ENCODE data around the gene GPR3.

Gene GPR3

GRCh38 chr1:27392096-27392777, at the start of gene GPR3:
Gene GPR3, plus strand, starts transcription at chr1:27392622. Its CDS starts 1,177 bp downstream, at chr1:27393799.
- peak; percentile 80 for DNase-seq

DNA sequence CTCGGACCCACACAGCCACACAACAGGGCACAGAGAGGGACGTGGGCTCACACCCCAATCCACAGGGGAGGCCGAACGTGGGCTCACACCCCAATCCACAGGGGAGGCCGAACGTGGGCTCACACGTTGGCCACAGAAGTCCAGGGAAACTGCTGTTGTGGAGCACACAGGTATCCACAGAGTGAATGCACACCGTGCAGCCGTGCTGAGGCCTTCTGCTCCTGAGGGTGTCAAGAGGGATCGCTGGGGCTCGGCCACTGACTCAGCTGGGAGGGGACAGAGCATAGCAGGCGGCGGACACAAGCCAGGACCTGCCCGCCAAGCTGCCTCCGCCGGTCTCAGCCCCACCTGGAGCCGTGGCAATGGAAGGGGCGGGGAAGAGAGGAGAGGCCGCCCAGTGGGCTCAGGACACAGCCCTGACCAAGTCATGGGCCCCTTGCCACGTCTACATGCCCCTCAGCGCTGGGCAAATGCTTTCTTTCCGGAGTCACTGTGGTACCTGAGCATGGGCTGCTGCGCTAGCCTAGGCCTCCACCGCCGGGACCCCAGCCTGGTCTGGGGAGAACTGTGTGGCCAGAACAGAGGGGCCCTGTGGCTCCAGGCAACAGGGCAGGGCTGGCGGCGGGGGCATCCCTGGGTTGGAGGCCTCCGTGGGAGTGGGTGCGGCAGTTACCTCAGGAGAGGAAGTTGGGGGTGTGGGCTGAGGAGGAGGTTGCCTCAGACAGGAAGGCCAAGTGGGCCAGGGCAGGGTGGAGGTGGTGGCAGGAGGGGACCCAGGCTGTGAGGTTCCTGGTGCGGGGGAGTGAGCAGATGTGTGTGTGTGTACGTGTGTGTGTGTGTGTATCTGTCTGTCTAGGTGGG, 49.4 kb upstream of the GPR3 start:
- no peak for DNase-seq

DNA sequence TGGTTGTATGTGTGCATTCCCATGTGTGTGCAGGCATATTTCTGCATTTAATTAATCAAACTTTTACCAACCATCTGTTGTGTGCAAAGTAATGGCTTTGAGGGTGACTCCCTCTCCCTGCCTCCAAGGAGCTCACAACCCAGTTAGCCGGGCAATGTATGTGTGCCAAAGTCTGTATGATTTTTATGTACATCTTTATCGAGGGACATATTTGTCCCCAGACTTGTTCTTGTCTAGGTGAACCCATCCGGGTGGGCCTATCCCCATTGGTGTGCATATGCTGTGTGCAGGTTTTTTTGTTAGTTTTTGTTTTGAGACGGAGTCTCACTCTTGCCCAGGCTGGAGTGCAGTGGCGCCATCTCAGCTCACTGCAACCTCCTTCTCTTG, 48.8 kb upstream of the GPR3 start:
- peak; percentile 34 for DNase-seq

- no peak for DNase-seq
These were observed 47.1 kb upstream of the GPR3 start for GRCh38 chr1:27345272-27345671.

- no peak for DNase-seq
These were observed 46.1 kb upstream of the GPR3 start for GRCh38 chr1:27346357-27346756.

- no peak for DNase-seq
These were observed 45.3 kb upstream of the GPR3 start for GRCh38 chr1:27346991-27347624.

GRCh38 chr1:27348861-27349783, 43.3 kb upstream of the GPR3 start:
- DNase-seq, result no peak

- DNase-seq, result peak; percentile 15
These were observed 42.4 kb upstream of the GPR3 start for GRCh38 chr1:27349784-27350662.

GRCh38 chr1:27350663-27351540, 41.5 kb upstream of the GPR3 start:
- no peak for DNase-seq

- no peak for DNase-seq
These were observed 40.8 kb upstream of the GPR3 start for GRCh38 chr1:27351541-27352107.

DNA sequence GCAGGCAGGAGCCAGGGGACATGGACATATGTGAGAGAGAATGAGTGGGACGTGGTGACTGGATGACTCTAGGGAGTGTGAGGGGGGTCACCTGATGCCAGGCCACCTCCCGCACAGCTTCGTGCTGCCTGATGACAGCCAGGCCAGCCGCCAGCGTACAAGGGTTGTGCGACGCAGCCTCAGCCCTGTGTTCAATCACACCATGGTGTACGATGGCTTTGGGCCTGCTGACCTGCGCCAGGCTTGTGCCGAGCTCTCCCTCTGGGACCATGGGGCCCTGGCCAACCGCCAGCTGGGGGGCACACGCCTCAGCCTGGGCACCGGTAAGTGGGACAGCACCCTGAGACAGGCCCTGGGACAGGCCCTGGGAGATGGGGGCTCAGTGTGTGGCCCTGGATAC, 39.3 kb upstream of the GPR3 start:
- no peak for DNase-seq

- no peak for DNase-seq
These were observed 38.8 kb upstream of the GPR3 start for GRCh38 chr1:27353629-27354028.

DNA sequence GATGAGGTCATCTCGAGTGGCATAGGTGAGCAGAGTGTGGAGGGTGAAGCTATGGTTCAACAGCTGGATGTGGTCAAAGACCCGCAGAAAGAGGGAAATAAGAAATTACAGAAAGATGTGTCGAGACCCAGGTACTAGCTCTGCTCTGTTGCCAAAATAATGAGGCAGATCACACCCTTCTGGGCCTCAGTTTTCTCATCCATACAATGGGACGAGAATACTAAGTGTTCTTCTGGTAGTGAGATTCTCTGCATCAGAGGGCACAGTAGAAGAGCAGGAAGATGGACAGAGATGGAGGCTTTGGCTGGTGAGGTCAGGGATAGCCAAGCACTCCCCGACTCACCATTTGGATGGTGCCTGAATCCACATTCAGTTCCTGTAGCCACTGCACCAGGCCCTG, 36.7 kb upstream of the GPR3 start:
- DNase-seq, result no peak

DNA sequence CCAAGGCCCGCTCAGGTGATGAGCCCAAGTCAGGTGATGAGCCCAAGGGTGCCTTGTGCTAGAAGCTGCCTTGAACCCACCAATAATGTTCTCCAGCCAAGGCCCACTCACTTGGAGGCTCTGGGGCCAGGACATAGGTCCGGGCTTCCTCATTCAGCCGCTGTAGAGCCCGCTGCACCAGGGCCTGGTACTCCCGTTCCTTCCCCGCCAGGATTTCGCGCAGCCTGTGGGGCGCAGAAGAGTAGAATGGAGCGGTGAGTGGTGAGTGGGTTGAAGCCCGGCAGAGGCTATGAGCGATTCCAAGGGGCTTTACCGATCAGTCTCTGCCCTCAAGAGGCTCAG, 36.2 kb upstream of the GPR3 start:
- DNase-seq, result no peak

DNA sequence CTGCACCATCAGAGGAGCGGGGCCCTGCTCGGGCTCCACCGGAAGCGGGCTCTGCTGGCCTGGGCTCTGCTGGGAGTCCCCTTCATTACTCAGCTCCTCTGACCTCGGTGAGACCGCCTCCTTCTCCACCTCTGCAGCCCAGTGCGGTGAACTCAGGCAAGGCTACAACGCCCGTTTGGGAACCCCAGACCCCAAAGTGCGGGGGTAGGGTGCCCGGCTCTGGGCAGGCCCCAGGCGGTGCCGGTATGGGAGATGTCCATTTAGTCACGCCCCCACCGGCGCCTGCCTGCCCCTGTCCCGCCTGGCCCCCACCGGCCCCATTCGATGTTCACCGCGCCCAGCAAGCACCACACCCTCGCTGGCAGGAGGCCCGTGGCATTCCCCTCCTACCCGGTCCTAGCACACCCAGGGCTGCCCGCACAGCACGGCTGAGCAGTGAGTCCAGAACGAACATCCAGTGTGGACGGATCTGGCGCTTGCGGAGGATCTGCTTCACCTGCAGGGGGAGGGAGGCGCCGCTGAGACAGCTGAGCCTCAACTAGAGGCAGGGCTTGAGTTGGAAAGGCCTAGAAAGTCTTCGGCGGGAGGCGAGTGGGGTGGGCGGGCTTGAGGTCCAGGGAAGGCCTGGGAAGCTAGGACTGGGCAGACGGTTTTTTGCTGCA, 35.7 kb upstream of the GPR3 start:
- DNase-seq, result no peak

- DNase-seq, result peak; percentile 14
These were observed 35.0 kb upstream of the GPR3 start for GRCh38 chr1:27357281-27358037.

- no peak for DNase-seq
These were observed 34.1 kb upstream of the GPR3 start for GRCh38 chr1:27358038-27358927.

GRCh38 chr1:27358928-27359313, 33.5 kb upstream of the GPR3 start:
- no peak for DNase-seq

All from NCI-H1694 (cell line).